CD8-positive, alpha-beta memory T cell (primary cell): ENCODE measurements around the gene EML6. TPM values are rescaled to one million over a fixed set of nuclear protein-coding genes. Genes with fewer than 3 reads are reported as not detected.

Experiments
- CTCF ChIA-PET: fragments of 350-600 bp; sonication (Branson Sonifier 250); formaldehyde crosslinking; loops from one replicate; lab custom pipeline; 2021; ENCODE audit warnings: antibody characterized with exemption; lab: Charles Lee
- POLR2A ChIA-PET: fragments of 350-600 bp; sonication (Branson Sonifier 250); formaldehyde crosslinking; loops from one replicate; lab custom pipeline; 2021; ENCODE audit warnings: antibody characterized with exemption; lab: Charles Lee
- DNase-seq, 5 donors: peaks; one replicate each; pipeline versions ENCODE4 v3.0.0 to v3.0.0-alpha.2; 2020 to 2022; ENCODE audit warnings: mixed read lengths in 1 of 5
- H3K27ac ChIP-seq: one replicate; pipeline ENCODE4 v1.7.0; 2013; ENCODE audit warnings: low read depth, mild to moderate bottlenecking, low read length, moderate library complexity
- H3K27me3 ChIP-seq: 2 replicates; pipeline ENCODE4 v1.7.0; 2013; ENCODE audit warnings: low read length, mild to moderate bottlenecking; ENCODE audit not compliant: insufficient read depth, poor library complexity, severe bottlenecking
- H3K36me3 ChIP-seq: 2 replicates; pipeline ENCODE4 v1.7.0; 2013; ENCODE audit warnings: mild to moderate bottlenecking, low read length, moderate library complexity; ENCODE audit not compliant: insufficient read depth
- H3K4me1 ChIP-seq: 2 replicates; pipeline ENCODE4 v1.7.0; 2013; ENCODE audit warnings: mild to moderate bottlenecking, low read length, moderate library complexity; ENCODE audit not compliant: insufficient read depth
- H3K4me3 ChIP-seq: 2 replicates; pipeline ENCODE4 v1.7.0; 2013; ENCODE audit warnings: mild to moderate bottlenecking, low read length
- H3K9me3 ChIP-seq: 2 replicates; pipeline ENCODE4 v1.7.0; 2013; ENCODE audit warnings: mild to moderate bottlenecking, low read length
- H3K27ac Mint-ChIP-seq, 8 donors: one replicate each; pipeline ENCODE4 v1.8.0; 2020 to 2021; ENCODE audit warnings: mixed read lengths in 8 of 8, mild to moderate bottlenecking in 6 of 8, inconsistent platforms in 3 of 8, moderate library complexity in 3 of 8
- H3K27me3 Mint-ChIP-seq, 2 donors: one replicate each; pipeline ENCODE4 v1.8.0; 2020 to 2021; ENCODE audit warnings: mixed read lengths in 2 of 2, mild to moderate bottlenecking in 1 of 2, moderate library complexity in 1 of 2
- H3K36me3 Mint-ChIP-seq, 3 donors: one replicate each; pipeline ENCODE4 v1.8.0; 2020 to 2021; ENCODE audit warnings: mixed read lengths in 3 of 3, inconsistent platforms in 1 of 3, mild to moderate bottlenecking in 1 of 3
- H3K4me1 Mint-ChIP-seq, 3 donors: one replicate each; pipeline ENCODE4 v1.8.0; 2020 to 2021; ENCODE audit warnings: mixed read lengths in 3 of 3, inconsistent platforms in 1 of 3, mild to moderate bottlenecking in 1 of 3
- H3K4me3 Mint-ChIP-seq, 7 donors: one replicate each; pipeline ENCODE4 v1.8.0; 2020 to 2021; ENCODE audit warnings: mixed read lengths in 7 of 7, mild to moderate bottlenecking in 6 of 7, moderate library complexity in 4 of 7, inconsistent platforms in 2 of 7
- H3K9me3 Mint-ChIP-seq, 5 donors: one replicate each; pipeline ENCODE4 v1.8.0; 2020 to 2022; ENCODE audit warnings: mixed read lengths in 5 of 5, mild to moderate bottlenecking in 3 of 5, moderate library complexity in 2 of 5, inconsistent platforms in 1 of 5
- polyA plus RNA-seq: library from polyadenylated mRNA; unstranded; fragments of 300-500 nt; fragmentation: Illumina TruSeq; gene quantifications from one replicate; pipeline ENCODE4 v1.2.3, GENCODE V29; 2021
- total RNA-seq, 2 experiments: library from RNA; stranded (reverse); gene quantifications; one replicate each; pipeline ENCODE4 v1.2.3, GENCODE V29; 2021

EML6 gene
- total and polyA plus RNA-seq, 3 experiments from 2014 or later, result 0.05 to 2.3 (median 1.3) TPM

DNA sequence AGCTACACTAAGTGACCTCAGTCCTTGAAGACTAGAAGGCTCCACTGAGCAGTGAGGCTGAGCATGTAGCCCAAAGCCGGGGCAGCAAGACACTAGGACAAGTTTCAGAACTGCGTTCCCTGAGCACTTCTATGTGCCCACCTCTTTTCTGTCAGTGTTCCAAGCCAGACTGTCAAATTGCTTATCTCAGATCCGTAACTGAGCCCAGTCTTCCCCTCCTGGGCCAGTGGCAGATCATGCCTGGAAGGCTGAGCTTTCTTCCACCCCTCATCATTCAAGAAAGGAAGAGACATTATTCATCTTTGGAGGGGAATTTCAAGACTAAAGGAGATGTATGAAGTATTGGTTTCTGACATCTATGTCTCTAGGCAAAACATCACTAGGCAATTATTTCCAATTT, 49.8 kb downstream of the EML6 start:
- no peak overlapping the region for H3K27ac Mint-ChIP-seq
- Histone ChIP-seq H3K27me3 (no peaks in the 10 kb centered on the region), H3K9me3 (no peaks in the 10 kb centered on the region), H3K36me3 (no peaks in the 10 kb centered on the region), H3K4me1 (no peaks in the 10 kb centered on the region), H3K4me3 (no peak overlapping the region), H3K27ac (no peak overlapping the region)
- peaks cover 7 to 23% (median 14%) of the 10 kb centered on the region in 5 donors for H3K9me3 Mint-ChIP-seq
- ChIA-PET CTCF (no interaction called here), POLR2A (no interaction called here)
- H3K36me3 Mint-ChIP-seq, result peaks cover 0 to 35% (median 4%) of the 10 kb centered on the region in 3 donors
- no peaks in the 10 kb centered on the region for H3K4me1 Mint-ChIP-seq
- DNase-seq, result no peak
- no peak overlapping the region for H3K4me3 Mint-ChIP-seq
- peaks cover 4 to 5% of the 10 kb centered on the region in 2 donors for H3K27me3 Mint-ChIP-seq

- no peak overlapping the region for H3K4me3 ChIP-seq
- H3K27me3 ChIP-seq, result no peaks in the 10 kb centered on the region
- H3K36me3 Mint-ChIP-seq, result peaks cover 0 to 36% (median 4%) of the 10 kb centered on the region in 3 donors
- peaks cover 4 to 5% of the 10 kb centered on the region in 2 donors for H3K27me3 Mint-ChIP-seq
- no peaks in the 10 kb centered on the region for H3K36me3 ChIP-seq
- no peaks in the 10 kb centered on the region for H3K4me1 Mint-ChIP-seq
- no peaks in the 10 kb centered on the region for H3K4me1 ChIP-seq
- H3K27ac Mint-ChIP-seq, result no peak overlapping the region
- ChIA-PET POLR2A (no interaction called here), CTCF (no interaction called here)
- H3K27ac ChIP-seq, result no peak overlapping the region
- DNase-seq, result no peak
- H3K9me3 Mint-ChIP-seq, result peaks cover 7 to 23% (median 14%) of the 10 kb centered on the region in 5 donors
- no peak overlapping the region for H3K4me3 Mint-ChIP-seq
- H3K9me3 ChIP-seq, result no peaks in the 10 kb centered on the region
Measured at GRCh38 chr2:54773838-54774237, 50.4 kb downstream of the EML6 start.

GRCh38 chr2:54775710-54776109, 52.2 kb downstream of the EML6 start:
- H3K27ac ChIP-seq, result no peak overlapping the region
- no peaks in the 10 kb centered on the region for H3K4me1 ChIP-seq
- H3K9me3 Mint-ChIP-seq, result peaks cover 7 to 23% (median 14%) of the 10 kb centered on the region in 5 donors
- H3K27me3 ChIP-seq, result no peaks in the 10 kb centered on the region
- CTCF ChIA-PET, result no interaction called here
- DNase-seq, result no peak
- H3K27ac Mint-ChIP-seq, result no peak overlapping the region
- H3K4me3 Mint-ChIP-seq, result no peak overlapping the region
- H3K36me3 Mint-ChIP-seq, result peaks cover 0 to 36% (median 4%) of the 10 kb centered on the region in 3 donors
- no peaks in the 10 kb centered on the region for H3K36me3 ChIP-seq
- H3K27me3 Mint-ChIP-seq, result peaks cover 5 to 9% of the 10 kb centered on the region in 2 donors
- POLR2A ChIA-PET, result no interaction called here
- no peaks in the 10 kb centered on the region for H3K4me1 Mint-ChIP-seq
- H3K4me3 ChIP-seq, result no peak overlapping the region
- H3K9me3 ChIP-seq, result no peaks in the 10 kb centered on the region

GRCh38 chr2:54776494-54776893, 53.0 kb downstream of the EML6 start:
- Histone ChIP-seq H3K36me3 (no peaks in the 10 kb centered on the region), H3K27me3 (no peaks in the 10 kb centered on the region), H3K4me3 (no peak overlapping the region), H3K27ac (no peak overlapping the region), H3K9me3 (no peaks in the 10 kb centered on the region), H3K4me1 (no peaks in the 10 kb centered on the region)
- DNase-seq, result no peak
- peaks cover 2 to 15% of the 10 kb centered on the region in 2 donors for H3K27me3 Mint-ChIP-seq
- POLR2A ChIA-PET, result no interaction called here
- no peaks in the 10 kb centered on the region for H3K4me1 Mint-ChIP-seq
- no peak overlapping the region for H3K4me3 Mint-ChIP-seq
- peaks cover 0 to 36% (median 4%) of the 10 kb centered on the region in 3 donors for H3K36me3 Mint-ChIP-seq
- H3K9me3 Mint-ChIP-seq, result peaks cover 7 to 23% (median 14%) of the 10 kb centered on the region in 5 donors
- H3K27ac Mint-ChIP-seq, result no peak overlapping the region
- CTCF ChIA-PET, result no interaction called here

DNA sequence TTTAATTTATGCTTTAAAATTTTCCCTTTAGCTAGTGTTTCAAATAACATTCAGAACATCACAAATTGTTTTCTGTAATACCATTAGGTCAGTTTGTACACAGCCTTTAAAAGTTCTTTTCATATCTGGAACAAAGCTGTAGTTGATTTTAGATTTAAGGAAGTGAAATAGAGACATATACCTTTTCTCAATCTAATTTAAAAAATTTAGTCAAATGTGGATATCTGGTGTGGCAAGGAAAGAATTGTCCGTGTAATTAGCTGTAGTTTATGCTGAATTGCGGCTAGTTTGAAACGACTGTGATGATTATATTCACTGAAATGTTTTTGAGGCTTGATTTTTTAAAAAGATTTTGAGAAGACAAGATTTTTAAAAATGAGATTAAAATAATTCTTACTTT, 59.9 kb downstream of the EML6 start:
- ChIA-PET CTCF (no interaction called here), POLR2A (no interaction called here)
- Histone ChIP-seq H3K9me3 (no peaks in the 10 kb centered on the region), H3K4me1 (no peaks in the 10 kb centered on the region), H3K36me3 (no peaks in the 10 kb centered on the region), H3K27ac (no peak overlapping the region), H3K27me3 (no peaks in the 10 kb centered on the region), H3K4me3 (no peak overlapping the region)
- Mint-ChIP-seq H3K4me1 (no peaks in the 10 kb centered on the region), H3K27ac (no peak overlapping the region), H3K27me3 (peaks cover 0 to 10% of the 10 kb centered on the region in 2 donors), H3K4me3 (no peak overlapping the region), H3K9me3 (no peaks in the 10 kb centered on the region), H3K36me3 (no peaks in the 10 kb centered on the region)
- no peak for DNase-seq

GRCh38 chr2:54787270-54787669, 63.8 kb downstream of the EML6 start:
- ChIA-PET POLR2A (no interaction called here), CTCF (interaction anchor here (0.6 kb wide), 1 partner anchor 10 kb away, joined by 3 read pairs; no protein-coding TSS in a partner anchor)
- Mint-ChIP-seq H3K9me3 (no peaks in the 10 kb centered on the region), H3K27me3 (peaks cover 0 to 4% of the 10 kb centered on the region in 2 donors), H3K4me1 (no peaks in the 10 kb centered on the region), H3K4me3 (no peak overlapping the region), H3K36me3 (no peaks in the 10 kb centered on the region), H3K27ac (no peak overlapping the region)
- H3K4me3 ChIP-seq, result no peak overlapping the region
- no peak for DNase-seq
- H3K27ac ChIP-seq, result no peak overlapping the region
- no peaks in the 10 kb centered on the region for H3K4me1 ChIP-seq
- H3K36me3 ChIP-seq, result no peaks in the 10 kb centered on the region
- H3K27me3 ChIP-seq, result no peaks in the 10 kb centered on the region
- no peaks in the 10 kb centered on the region for H3K9me3 ChIP-seq

GRCh38 chr2:54787755-54788366, 64.4 kb downstream of the EML6 start:
- no peaks in the 10 kb centered on the region for H3K36me3 Mint-ChIP-seq
- CTCF ChIA-PET, result interaction anchor here (0.6 kb wide), 1 partner anchor 9 kb away, joined by 3 read pairs; no protein-coding TSS in a partner anchor
- peak overlapping the region in 1 of 8 donors; percentile 72 for H3K27ac Mint-ChIP-seq

GRCh38 chr2:54789878-54790277, 66.4 kb downstream of the EML6 start:
- Histone ChIP-seq H3K27me3 (no peaks in the 10 kb centered on the region), H3K4me1 (no peaks in the 10 kb centered on the region), H3K36me3 (no peaks in the 10 kb centered on the region), H3K27ac (no peak overlapping the region), H3K4me3 (no peak overlapping the region), H3K9me3 (no peaks in the 10 kb centered on the region)
- no peak overlapping the region for H3K4me3 Mint-ChIP-seq
- H3K9me3 Mint-ChIP-seq, result no peaks in the 10 kb centered on the region
- no peaks in the 10 kb centered on the region for H3K36me3 Mint-ChIP-seq
- DNase-seq, result no peak
- no peak overlapping the region for H3K27ac Mint-ChIP-seq
- POLR2A ChIA-PET, result no interaction called here
- CTCF ChIA-PET, result no interaction called here
- H3K27me3 Mint-ChIP-seq, result peaks cover 0 to 6% of the 10 kb centered on the region in 2 donors
- no peaks in the 10 kb centered on the region for H3K4me1 Mint-ChIP-seq

More at GRCh38 chr2:54787755-54788366, 64.4 kb downstream of the EML6 start:
- Histone ChIP-seq H3K27me3 (no peaks in the 10 kb centered on the region), H3K4me1 (no peaks in the 10 kb centered on the region), H3K4me3 (no peak overlapping the region), H3K27ac (no peak overlapping the region), H3K9me3 (no peaks in the 10 kb centered on the region), H3K36me3 (no peaks in the 10 kb centered on the region)
- peaks cover 0 to 4% of the 10 kb centered on the region in 2 donors for H3K27me3 Mint-ChIP-seq
- DNase-seq, result no peak
- no peak overlapping the region for H3K4me3 Mint-ChIP-seq
- no peaks in the 10 kb centered on the region for H3K9me3 Mint-ChIP-seq
- POLR2A ChIA-PET, result no interaction called here
- no peaks in the 10 kb centered on the region for H3K4me1 Mint-ChIP-seq
